Measurements from ENCODE around the gene VAV3. TPM values are rescaled to one million over a fixed set of nuclear protein-coding genes. Genes with fewer than 3 reads are reported as not detected.

Gene VAV3
- total and polyA plus RNA-seq, 9 of the 15 experiments (the other 6 are each of a cell fraction or from before 2014, with no cell fraction given), result not detected

GRCh38 chr1:107935396-107936064 is 29.4 kb downstream of the VAV3 start:
- Histone ChIP-seq H3K9me3 (replicated peaks; ENCODE audit: control insufficient read depth, insufficient read depth, low read depth, low read length) (no peaks in the 10 kb centered on the region), H3K4me1 (replicated peaks in 1 of 2; ENCODE audit: control insufficient read depth in 2 of 2, insufficient read depth in 2 of 2, low read length in 2 of 2) (no peaks in the 10 kb centered on the region), H3K4me3 (no peak overlapping the region), H3K36me3 (ENCODE audit: control insufficient read depth, insufficient read depth, low read length) (no peaks in the 10 kb centered on the region), H4K20me1 (replicated peaks; ENCODE audit: control insufficient read depth, insufficient read depth, low read length) (no peaks in the 10 kb centered on the region), H3K27ac (ENCODE audit: extremely low read depth, low read depth, low read length) (no peak overlapping the region), H3K9ac (ENCODE audit: insufficient read depth in 1 of 2, low read depth in 2 of 2, low read length in 2 of 2) (no peak overlapping the region), H3K79me2 (ENCODE audit: control insufficient read depth, insufficient read depth, low read length) (no peaks in the 10 kb centered on the region), H3K9me1 (ENCODE audit: control insufficient read depth, insufficient read depth, low read length) (no peaks in the 10 kb centered on the region), H2AFZ (ENCODE audit: low read depth, low read length) (no peak overlapping the region), H3K27me3 (ENCODE audit: control insufficient read depth in 2 of 2, insufficient read depth in 2 of 2, low read length in 2 of 2) (no peaks in the 10 kb centered on the region), H3K4me2 (ENCODE audit: insufficient read depth, low read length) (no peak overlapping the region)
- CTCF ChIA-PET (ENCODE audit: low intra/inter-chr PET ratio), result no interaction called here
- POLR2A ChIA-PET, result no interaction called here
- in situ Hi-C loops (cut with MboI) (no loop called here), intact Hi-C loops (cut with micrococcal nuclease) (loop anchor here (5.0 to 10.0 kb wide), 2 partner anchors 61 to 192 kb away; no protein-coding TSS in a partner anchor)
- BruUV-seq (replicated peaks), result no TSS peak
- no peak for DNase-seq (ENCODE audit: extremely low read depth in 1 of 4, low spot score in 3 of 4)
- no peak for FAIRE-seq
- 1% methylated on average over 4 of the region's 4 CpGs for WGBS (ENCODE audit: insufficient coverage, low coverage, missing lambda C conversion rate)
- ATAC-seq, result no peak
- no peak for TF ChIP-seq MITF (IDR thresholded peaks at IDR 0.05)
- TF ChIP-seq ZNF232 (CRISPR knock-in tag; IDR thresholded peaks at IDR 0.05), result no peak
- TF ChIP-seq EP300 (IDR thresholded peaks at IDR 0.05; ENCODE audit: low read length), result no peak
- TF ChIP-seq ZNF780A (CRISPR knock-in tag; IDR thresholded peaks at IDR 0.05), result no peak
- no peak for TF ChIP-seq ZHX1 (conservative IDR thresholded peaks at IDR 0.05; ENCODE audit: low read length)
- no peak for TF ChIP-seq JUND (IDR thresholded peaks at IDR 0.05; ENCODE audit: borderline replicate concordance, low read depth, low read length)
- TF ChIP-seq JUND (tag; IDR thresholded peaks at IDR 0.05; ENCODE audit: borderline replicate concordance, low read depth, low read length), result no peak
- TF ChIP-seq SNAPC5 (CRISPR knock-in tag; IDR thresholded peaks at IDR 0.05), result no peak
- no peak for TF ChIP-seq NFATC3 (IDR thresholded peaks at IDR 0.05)
- TF ChIP-seq MNT (conservative IDR thresholded peaks at IDR 0.05), result no peak
- TF ChIP-seq ZBTB2 (IDR thresholded peaks at IDR 0.05), result no peak
- no peak for TF ChIP-seq PCBP2 (IDR thresholded peaks at IDR 0.05; ENCODE audit: low read depth, low read length, poor library complexity, severe bottlenecking)
